CD14-positive monocyte (primary cell): ENCODE results near the gene IL36G. TPM values are rescaled to one million over a fixed set of nuclear protein-coding genes. Genes with fewer than 3 reads are reported as not detected.

Experiments used
- DNase-seq, 3 donors: peaks; one replicate each; pipeline ENCODE4 v3.0.0-alpha.2; 2011 to 2022
- H2AFZ ChIP-seq: 2 replicates; pipeline ENCODE4 v1.6.0; 2012; ENCODE audit warnings: mild to moderate bottlenecking, low read depth, low read length, inconsistent platforms; ENCODE audit not compliant: insufficient read depth, poor library complexity, severe bottlenecking
- H3K27ac ChIP-seq, 2 donors: 1 replicate in 1 of 2; 2 replicates in 1 of 2; pipeline ENCODE4 v1.5.1; 2012 to 2013; ENCODE audit warnings: low read length in 2 of 2, control low read depth in 1 of 2, inconsistent platforms in 1 of 2, low read depth in 1 of 2, mild to moderate bottlenecking in 1 of 2
- H3K27me3 ChIP-seq, 2 donors: one replicate each; pipeline versions ENCODE4 v1.6.0 to v1.6.1; 2011 to 2013; ENCODE audit warnings: low read length in 2 of 2; ENCODE audit not compliant: control insufficient read depth in 2 of 2, insufficient read depth in 2 of 2
- H3K36me3 ChIP-seq, 2 donors: replicated peaks in 1 of 2; 1 replicate in 1 of 2; 2 replicates in 1 of 2; pipeline versions ENCODE4 v1.5.1 to v1.6.1; 2012 to 2013; ENCODE audit warnings: low read length in 2 of 2, control low read depth in 1 of 2, inconsistent platforms in 1 of 2, mild to moderate bottlenecking in 1 of 2; ENCODE audit not compliant: insufficient read depth in 2 of 2, control insufficient read depth in 1 of 2
- H3K4me1 ChIP-seq, 2 donors: 1 replicate in 1 of 2; 2 replicates in 1 of 2; pipeline versions ENCODE4 v1.5.1 to v1.6.1; 2012 to 2013; ENCODE audit warnings: low read length in 2 of 2, control low read depth in 1 of 2, inconsistent platforms in 1 of 2, mild to moderate bottlenecking in 1 of 2, moderate library complexity in 1 of 2; ENCODE audit not compliant: insufficient read depth in 2 of 2, control insufficient read depth in 1 of 2
- H3K4me2 ChIP-seq: replicated peaks from 2 replicates; pipeline ENCODE3; 2012; ENCODE audit warnings: low read length, moderate library complexity, mild to moderate bottlenecking; ENCODE audit not compliant: poor library complexity, severe bottlenecking; ENCODE audit errors: extremely low read depth
- H3K4me3 ChIP-seq, 3 experiments: fragments of 200-600 bp in 1 of 3; sonication (generic) in 1 of 3; replicated peaks in 1 of 3; 1 replicate in 2 of 3; 2 replicates in 1 of 3; pipeline ENCODE4 v1.5.1; 2011 to 2013; ENCODE audit warnings: low read length in 3 of 3, mild to moderate bottlenecking in 3 of 3, control low read depth in 2 of 3, low read depth in 2 of 3, inconsistent platforms in 1 of 3, moderate library complexity in 1 of 3
- H3K79me2 ChIP-seq: 2 replicates; pipeline ENCODE4 v1.6.0; 2012; ENCODE audit warnings: mild to moderate bottlenecking, control low read depth, inconsistent platforms, low read length, moderate library complexity; ENCODE audit not compliant: insufficient read depth
- H3K9ac ChIP-seq: 2 replicates; pipeline ENCODE4 v1.6.0; 2017; ENCODE audit warnings: low read length, mild to moderate bottlenecking; ENCODE audit not compliant: insufficient read depth, poor library complexity, severe bottlenecking
- H3K9me3 ChIP-seq, 2 donors: replicated peaks in 1 of 2; 1 replicate in 1 of 2; 2 replicates in 1 of 2; pipeline versions ENCODE4 v1.5.1 to v1.6.1; 2012 to 2013; ENCODE audit warnings: low read length in 2 of 2, control low read depth in 1 of 2; ENCODE audit not compliant: control insufficient read depth in 1 of 2, insufficient read depth in 1 of 2
- H4K20me1 ChIP-seq: 2 replicates; pipeline ENCODE4 v1.6.0; 2012; ENCODE audit warnings: mild to moderate bottlenecking, low read length, control low read depth, moderate library complexity; ENCODE audit not compliant: insufficient read depth
- H3K27ac Mint-ChIP-seq, 7 donors: one replicate each; pipeline ENCODE4 v1.8.0; 2020; ENCODE audit warnings: mild to moderate bottlenecking in 7 of 7, mixed read lengths in 7 of 7, moderate library complexity in 6 of 7, inconsistent platforms in 2 of 7
- H3K27me3 Mint-ChIP-seq, 3 donors: one replicate each; pipeline ENCODE4 v1.8.0; 2021 to 2022; ENCODE audit warnings: low read depth in 3 of 3, mild to moderate bottlenecking in 3 of 3, mixed read lengths in 3 of 3, moderate library complexity in 3 of 3, inconsistent platforms in 1 of 3
- H3K36me3 Mint-ChIP-seq, 2 donors: one replicate each; pipeline ENCODE4 v1.8.0; 2020; ENCODE audit warnings: mixed read lengths in 2 of 2, inconsistent platforms in 1 of 2, mild to moderate bottlenecking in 1 of 2
- H3K4me1 Mint-ChIP-seq: one replicate; pipeline ENCODE4 v1.8.0; 2020; ENCODE audit warnings: mild to moderate bottlenecking, mixed read lengths
- H3K4me3 Mint-ChIP-seq, 2 donors: one replicate each; pipeline ENCODE4 v1.8.0; 2020; ENCODE audit warnings: mild to moderate bottlenecking in 2 of 2, mixed read lengths in 2 of 2, moderate library complexity in 1 of 2
- H3K9me3 Mint-ChIP-seq, 7 donors: one replicate each; pipeline ENCODE4 v1.8.0; 2020 to 2022; ENCODE audit warnings: mixed read lengths in 7 of 7, mild to moderate bottlenecking in 6 of 7, moderate library complexity in 6 of 7, inconsistent platforms in 2 of 7
- WGBS: methylation state at CpG from one replicate; pipeline ENCODE4 v1.1.5; 2013; ENCODE audit warnings: missing lambda C conversion rate; ENCODE audit not compliant: insufficient coverage; 5-methylcytosine and 5-hydroxymethylcytosine counted together
- intact Hi-C, 2 donors: fragments of 100-400 bp; cut with micrococcal nuclease; formaldehyde crosslinking; loops; one replicate each; pipeline versions ENCODE4 v1.15.0 to v1.15.1; 2023
- polyA plus RNA-seq, 3 donors: library from polyadenylated mRNA; depleted of rRNA in 1 of 3; unstranded in 2 of 3; stranded (reverse) in 1 of 3; fragments of 300-500 nt in 2 of 3; fragments of >200 nt in 1 of 3; fragmentation: Illumina TruSeq in 2 of 3; gene quantifications; 1 replicate in 2 of 3; 2 replicates in 1 of 3; pipeline ENCODE4 v1.2.3, GENCODE V29; 2012 to 2021
- TF ChIP-seq, protein P1 (sequence below): fragments of 200-600 bp; IDR thresholded peaks from one replicate; pipeline ENCODE4 v1.8.0; 2022; ENCODE audit warnings: antibody characterized with exemption, mild to moderate bottlenecking

Gene IL36G
- polyA plus RNA-seq, 3 donors: not detected

DNA sequence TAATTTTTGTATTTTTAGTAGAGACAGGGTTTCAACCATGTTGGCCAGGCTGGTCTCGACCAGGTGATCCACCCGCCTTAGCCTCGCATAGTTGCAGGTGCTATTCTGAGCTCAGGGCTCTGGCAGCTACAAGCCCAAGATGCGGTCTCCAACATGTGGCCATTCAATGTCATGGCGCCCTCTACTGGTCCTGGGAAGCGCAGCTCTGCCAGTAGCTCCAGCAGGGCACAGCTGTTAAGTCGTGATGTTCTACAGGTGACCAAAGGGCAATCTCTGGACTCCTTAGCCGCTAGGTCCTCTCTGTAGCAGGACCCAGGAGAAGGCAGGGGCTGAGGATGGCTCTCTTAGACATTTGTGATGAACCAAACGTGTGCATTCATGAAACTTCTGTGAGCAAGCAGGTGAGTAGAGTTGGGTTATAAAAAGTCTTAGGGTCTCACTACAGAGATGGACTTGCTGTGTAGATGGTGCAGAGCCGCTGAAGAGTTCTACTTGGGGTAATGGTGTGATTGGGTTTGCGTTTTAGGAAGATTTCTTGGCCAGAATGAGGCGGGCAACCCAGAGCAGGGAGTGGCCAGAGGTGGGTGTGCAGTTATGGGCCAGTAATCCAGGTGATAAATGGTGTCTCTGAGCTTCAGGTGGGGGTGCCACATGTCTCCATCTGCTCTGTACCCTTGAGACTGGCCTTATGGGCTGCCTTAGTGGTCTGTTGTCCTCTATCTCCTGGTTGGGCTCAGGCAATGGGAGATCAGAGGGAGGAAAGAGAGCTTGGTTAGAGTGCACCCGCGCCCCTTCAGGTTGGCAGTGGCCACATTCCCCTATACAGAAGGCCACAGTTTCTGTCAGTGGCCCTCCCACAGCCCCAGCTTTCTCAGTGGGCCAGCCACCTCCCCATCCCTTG is 35.8 kb upstream of the IL36G start:
- DNase-seq: peak; percentile 71 to 84 (median 80)
- peaks cover 0 to 3% (median 0%) of the 10 kb centered on the region in 3 donors for H3K27me3 Mint-ChIP-seq
- H3K9ac ChIP-seq: no peak overlapping the region
- intact Hi-C loops: loop anchor here (5.0 kb wide), 1 partner anchor 195 kb away; no protein-coding TSS in a partner anchor
- peaks cover 0 to 5% (median 0%) of the 10 kb centered on the region in 7 donors for H3K9me3 Mint-ChIP-seq
- no peak overlapping the region for H3K4me2 ChIP-seq
- H2AFZ ChIP-seq: no peak overlapping the region
- 18% methylated on average over 12 of the region's 14 CpGs for WGBS
- H3K36me3 Mint-ChIP-seq: no peaks in the 10 kb centered on the region
- H3K9me3 ChIP-seq: peaks cover 0 to 6% of the 10 kb centered on the region in 2 donors
- no peaks in the 10 kb centered on the region for H3K27me3 ChIP-seq
- peaks cover 5% of the 10 kb centered on the region for H3K4me1 Mint-ChIP-seq
- no peaks in the 10 kb centered on the region for H3K36me3 ChIP-seq
- H3K27ac ChIP-seq: no peak overlapping the region
- H3K4me1 ChIP-seq: peaks cover 3 to 5% of the 10 kb centered on the region in 2 donors
- H3K79me2 ChIP-seq: no peaks in the 10 kb centered on the region
- H4K20me1 ChIP-seq: no peaks in the 10 kb centered on the region
- H3K27ac Mint-ChIP-seq: no peak overlapping the region
- no peak overlapping the region for H3K4me3 ChIP-seq
- TF ChIP-seq, protein P1, sequence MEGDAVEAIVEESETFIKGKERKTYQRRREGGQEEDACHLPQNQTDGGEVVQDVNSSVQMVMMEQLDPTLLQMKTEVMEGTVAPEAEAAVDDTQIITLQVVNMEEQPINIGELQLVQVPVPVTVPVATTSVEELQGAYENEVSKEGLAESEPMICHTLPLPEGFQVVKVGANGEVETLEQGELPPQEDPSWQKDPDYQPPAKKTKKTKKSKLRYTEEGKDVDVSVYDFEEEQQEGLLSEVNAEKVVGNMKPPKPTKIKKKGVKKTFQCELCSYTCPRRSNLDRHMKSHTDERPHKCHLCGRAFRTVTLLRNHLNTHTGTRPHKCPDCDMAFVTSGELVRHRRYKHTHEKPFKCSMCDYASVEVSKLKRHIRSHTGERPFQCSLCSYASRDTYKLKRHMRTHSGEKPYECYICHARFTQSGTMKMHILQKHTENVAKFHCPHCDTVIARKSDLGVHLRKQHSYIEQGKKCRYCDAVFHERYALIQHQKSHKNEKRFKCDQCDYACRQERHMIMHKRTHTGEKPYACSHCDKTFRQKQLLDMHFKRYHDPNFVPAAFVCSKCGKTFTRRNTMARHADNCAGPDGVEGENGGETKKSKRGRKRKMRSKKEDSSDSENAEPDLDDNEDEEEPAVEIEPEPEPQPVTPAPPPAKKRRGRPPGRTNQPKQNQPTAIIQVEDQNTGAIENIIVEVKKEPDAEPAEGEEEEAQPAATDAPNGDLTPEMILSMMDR: peak; percentile 95
- H3K4me3 Mint-ChIP-seq: no peak overlapping the region

DNA sequence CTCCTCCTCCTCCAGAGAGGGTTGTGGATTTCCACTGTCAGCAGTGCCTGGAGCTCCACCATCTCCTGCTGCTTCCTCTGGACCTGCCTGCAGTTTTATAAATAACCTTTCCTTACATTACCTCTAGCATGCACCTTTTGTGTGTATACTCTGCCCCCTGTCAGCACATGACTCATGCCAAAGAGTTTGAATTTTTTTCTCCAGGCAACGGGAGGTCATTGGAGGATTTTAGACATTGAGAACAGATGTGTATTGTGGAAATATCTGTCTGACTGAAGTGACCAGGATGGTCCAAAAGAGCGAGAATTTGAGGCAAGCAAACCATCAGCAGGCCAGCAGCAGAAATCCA is 35.2 kb upstream of the IL36G start:
- Mint-ChIP-seq H3K36me3 (no peaks in the 10 kb centered on the region), H3K27ac (no peak overlapping the region), H3K9me3 (peaks cover 0 to 5% (median 0%) of the 10 kb centered on the region in 7 donors), H3K4me1 (peaks cover 5% of the 10 kb centered on the region), H3K27me3 (peaks cover 0 to 3% (median 0%) of the 10 kb centered on the region in 3 donors), H3K4me3 (no peak overlapping the region)
- DNase-seq: no peak
- no peaks in the 10 kb centered on the region for H4K20me1 ChIP-seq
- H2AFZ ChIP-seq: no peak overlapping the region
- TF ChIP-seq, protein P1: no peak
- H3K4me2 ChIP-seq: no peak overlapping the region
- 90% methylated on average over 2 of the region's 2 CpGs for WGBS
- H3K9ac ChIP-seq: no peak overlapping the region
- H3K79me2 ChIP-seq: no peaks in the 10 kb centered on the region
- peaks cover 0 to 12% of the 10 kb centered on the region in 2 donors for H3K9me3 ChIP-seq
- no peaks in the 10 kb centered on the region for H3K27me3 ChIP-seq
- intact Hi-C loops: loop anchor here (5.0 kb wide), 1 partner anchor 195 kb away; no protein-coding TSS in a partner anchor
- H3K36me3 ChIP-seq: no peaks in the 10 kb centered on the region
- no peak overlapping the region for H3K4me3 ChIP-seq
- no peak overlapping the region for H3K27ac ChIP-seq
- H3K4me1 ChIP-seq: peaks cover 3 to 5% of the 10 kb centered on the region in 2 donors
